Fibroblast of peridontal ligament (primary cell): ENCODE results near the gene ZIC4.
A peak's percentile ranks its signal among the peaks of the same experiment; 100 is the strongest.

ENCODE experiments used
- DNase-seq: peaks from one replicate; pipeline ENCODE4 v3.0.0-alpha.2; 2010; ENCODE audit errors: extremely low read depth

ZIC4 gene

DNA sequence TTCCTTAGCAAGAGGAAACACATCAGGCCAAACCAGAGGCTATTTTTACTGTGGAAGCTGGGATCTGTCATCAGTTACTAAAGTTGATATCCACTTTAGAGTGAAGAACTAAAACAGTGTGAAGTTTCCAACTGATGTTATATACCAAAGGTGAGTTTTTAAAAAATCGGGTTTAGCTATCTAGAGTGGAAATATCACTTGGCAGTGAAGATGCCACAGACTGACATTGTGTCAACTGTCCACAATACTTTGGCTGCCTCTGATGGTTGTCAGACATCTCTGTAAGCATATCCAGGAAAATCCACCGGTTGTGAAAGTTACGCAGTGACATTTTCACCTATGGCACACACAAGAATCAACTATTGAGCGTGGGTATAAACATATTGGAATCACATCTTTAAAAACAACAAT is 12.0 kb upstream of the ZIC4 start:
- DNase-seq, result no peak

GRCh38 chr3:147417551-147418295 is 11.4 kb upstream of the ZIC4 start:
- DNase-seq, result no peak

DNA sequence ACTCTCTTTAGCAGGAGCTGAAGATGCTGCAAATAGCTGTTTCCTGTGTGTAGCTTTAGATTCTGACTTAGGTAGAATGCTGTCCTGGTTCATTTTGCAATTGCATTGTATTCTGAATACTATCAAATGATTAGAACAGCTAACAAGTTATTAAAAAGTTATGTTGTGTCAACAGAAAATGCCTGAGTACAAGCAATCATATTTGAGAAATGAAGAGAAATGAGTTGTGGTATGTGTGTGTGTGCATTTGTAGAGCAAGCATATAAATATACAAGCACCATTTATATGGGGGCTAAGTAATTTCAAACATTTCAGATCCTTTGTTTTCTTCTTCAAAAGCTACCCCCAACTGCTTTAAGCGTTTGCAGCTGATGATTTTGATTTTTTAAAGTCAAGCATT is 10.6 kb upstream of the ZIC4 start:
- DNase-seq, result no peak

DNA sequence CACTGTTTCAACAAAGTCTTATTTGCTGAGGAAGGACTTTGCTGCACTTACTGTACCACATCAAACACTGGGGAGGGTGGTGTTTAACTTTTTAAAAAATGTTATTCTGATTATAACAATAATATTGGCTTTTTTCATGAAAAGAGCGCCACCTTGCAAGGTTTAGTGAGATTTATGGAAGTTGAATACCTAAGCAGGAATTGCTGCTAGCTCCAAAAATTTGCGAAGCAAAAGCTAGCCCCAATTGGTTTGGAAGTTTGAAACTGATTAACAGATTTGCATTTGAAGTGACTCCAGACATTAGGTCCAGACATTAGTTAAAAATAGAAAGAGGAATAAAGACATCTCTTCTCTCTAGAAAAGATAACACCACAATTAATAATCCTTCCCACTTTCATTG is 9.5 kb upstream of the ZIC4 start:
- DNase-seq, result no peak

DNA sequence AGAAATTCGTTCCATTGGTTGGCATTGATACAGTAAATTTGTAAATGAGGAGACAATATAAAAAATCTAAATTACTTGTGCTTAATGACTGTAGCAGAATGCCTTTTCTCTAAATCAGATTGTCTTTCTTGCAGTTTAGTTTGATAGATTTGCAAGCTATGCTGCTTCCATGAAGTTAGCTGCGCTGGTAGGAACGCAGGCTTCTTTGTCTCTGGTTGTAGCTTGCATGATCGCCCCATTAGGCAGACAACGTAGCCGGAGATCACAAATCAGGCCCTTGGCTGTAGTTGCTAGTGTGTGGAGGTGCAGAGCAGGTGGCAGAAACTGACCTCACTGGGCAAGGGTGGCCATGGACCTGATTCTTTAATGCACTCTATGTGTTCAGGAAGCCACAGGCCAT is 8.9 kb upstream of the ZIC4 start:
- no peak for DNase-seq

DNA sequence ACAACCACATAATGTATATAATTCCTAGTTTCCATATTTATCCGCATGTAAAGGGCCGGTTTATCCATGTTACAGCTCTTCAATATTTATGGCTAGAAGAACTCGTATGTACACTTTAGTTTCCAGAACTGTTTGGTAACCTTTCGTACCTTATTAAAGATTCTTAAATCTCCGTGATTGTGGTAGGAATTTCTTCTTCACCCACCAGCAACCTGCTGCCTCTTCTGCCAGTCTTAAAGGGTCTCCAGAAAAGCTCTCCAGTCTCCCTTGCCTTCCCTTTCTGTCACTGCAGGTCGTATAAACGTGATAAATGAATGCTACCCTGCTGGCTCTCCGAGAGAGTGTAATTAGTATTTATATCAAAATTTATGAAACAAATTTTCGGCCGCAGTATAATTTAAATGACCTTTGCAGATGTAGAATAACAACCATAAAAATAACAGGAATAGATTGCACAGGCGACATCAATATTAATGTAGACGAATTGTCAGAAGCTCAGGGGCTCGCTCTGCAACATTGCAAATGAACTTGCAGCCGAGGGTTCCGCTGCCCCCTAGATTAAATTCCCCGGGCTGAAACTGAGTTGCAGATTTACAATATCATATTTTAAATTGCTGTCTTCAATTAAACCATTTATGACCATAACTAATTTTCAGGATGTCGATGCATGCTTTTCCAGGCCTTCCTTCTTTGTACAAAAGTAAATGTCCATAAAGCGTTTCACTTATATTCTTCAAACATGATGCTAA is 8.2 kb upstream of the ZIC4 start:
- no peak for DNase-seq

- DNase-seq, result no peak
These were observed 7.5 kb upstream of the ZIC4 start for GRCh38 chr3:147413686-147414389.

DNA sequence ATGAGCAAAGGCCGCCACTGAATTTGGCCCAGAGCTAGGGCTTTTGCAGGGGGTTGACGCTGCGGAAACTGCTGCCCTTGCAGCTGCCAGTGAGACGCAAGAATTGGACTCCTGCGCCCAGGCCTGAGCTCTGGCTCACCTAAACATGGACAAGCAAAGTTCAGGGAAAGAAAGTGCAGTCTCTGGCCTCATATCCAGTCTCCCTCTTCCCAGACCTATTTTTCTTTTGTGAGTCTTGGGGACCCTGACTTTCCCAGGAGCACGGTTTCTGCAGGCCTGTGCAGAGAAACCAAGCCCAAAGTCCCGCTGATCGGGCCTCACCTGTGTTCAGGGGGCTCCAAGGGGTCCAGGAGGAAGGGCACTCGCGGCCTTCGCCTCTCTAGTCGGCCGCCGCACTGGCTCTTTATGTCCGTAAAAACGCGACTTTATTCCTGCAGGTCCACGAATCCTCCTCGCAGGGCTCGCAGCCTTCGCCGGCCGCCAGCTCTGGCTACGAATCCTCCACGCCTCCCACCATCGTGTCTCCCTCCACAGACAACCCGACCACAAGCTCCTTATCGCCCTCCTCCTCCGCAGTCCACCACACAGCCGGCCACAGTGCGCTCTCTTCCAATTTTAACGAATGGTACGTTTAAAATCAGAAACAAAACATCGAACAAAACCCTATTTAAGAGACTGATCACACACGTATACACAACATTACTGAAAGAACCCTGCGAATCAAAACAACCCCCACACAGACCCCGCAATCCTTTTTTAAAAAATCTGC is 6.8 kb upstream of the ZIC4 start:
- DNase-seq, result no peak

GRCh38 chr3:147412261-147412916 is 6.0 kb upstream of the ZIC4 start:
- no peak for DNase-seq

DNA sequence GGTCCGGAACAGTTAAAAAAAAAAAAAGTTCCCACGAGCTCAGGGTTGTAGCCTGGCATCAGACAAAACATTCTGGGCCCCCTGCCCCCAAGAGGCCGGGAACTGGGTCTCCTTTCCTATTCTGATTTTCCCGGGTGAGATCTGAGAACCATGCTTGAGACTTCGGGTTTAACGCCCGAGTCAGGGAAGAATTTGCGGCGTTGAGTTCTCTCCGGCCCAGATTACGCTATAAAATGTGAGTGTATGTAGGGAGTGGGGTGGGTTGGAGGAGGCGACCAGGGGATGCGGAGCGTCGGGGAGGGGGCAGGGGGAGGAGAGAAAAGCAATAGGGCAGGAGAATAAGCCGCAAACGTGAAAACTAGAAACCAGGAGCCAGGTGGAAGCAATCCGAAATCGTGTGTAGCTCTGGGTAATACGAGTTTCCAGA is 5.5 kb upstream of the ZIC4 start:
- no peak for DNase-seq

DNA sequence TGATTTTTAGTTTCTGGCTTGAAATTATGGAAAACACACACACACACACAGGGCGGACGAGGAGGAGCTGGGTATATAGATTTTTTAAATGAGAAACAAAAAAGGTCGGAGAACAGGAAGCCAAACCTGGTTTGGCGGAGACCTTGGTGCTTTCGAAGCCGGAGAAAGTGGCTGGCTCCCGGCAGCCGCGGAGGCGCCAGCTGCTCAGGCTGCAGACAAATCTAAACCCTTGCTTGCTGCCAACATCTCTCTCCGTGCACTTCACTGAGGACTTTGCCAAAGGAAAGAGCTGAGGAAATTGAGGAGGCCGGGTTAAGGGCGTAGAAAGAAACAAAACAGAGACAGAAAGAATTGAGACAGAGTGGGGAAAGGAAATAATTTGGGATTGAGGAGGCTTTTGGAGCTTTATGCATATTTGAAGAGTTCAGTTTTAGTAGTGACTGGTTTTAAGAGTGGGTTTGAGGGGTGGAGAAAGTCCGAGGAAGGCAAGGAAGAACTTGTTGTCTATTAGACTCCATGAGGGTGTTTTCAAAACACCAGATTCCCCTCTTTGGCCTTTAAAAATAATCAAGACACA is 5.0 kb upstream of the ZIC4 start:
- peak; percentile 35 for DNase-seq

DNA sequence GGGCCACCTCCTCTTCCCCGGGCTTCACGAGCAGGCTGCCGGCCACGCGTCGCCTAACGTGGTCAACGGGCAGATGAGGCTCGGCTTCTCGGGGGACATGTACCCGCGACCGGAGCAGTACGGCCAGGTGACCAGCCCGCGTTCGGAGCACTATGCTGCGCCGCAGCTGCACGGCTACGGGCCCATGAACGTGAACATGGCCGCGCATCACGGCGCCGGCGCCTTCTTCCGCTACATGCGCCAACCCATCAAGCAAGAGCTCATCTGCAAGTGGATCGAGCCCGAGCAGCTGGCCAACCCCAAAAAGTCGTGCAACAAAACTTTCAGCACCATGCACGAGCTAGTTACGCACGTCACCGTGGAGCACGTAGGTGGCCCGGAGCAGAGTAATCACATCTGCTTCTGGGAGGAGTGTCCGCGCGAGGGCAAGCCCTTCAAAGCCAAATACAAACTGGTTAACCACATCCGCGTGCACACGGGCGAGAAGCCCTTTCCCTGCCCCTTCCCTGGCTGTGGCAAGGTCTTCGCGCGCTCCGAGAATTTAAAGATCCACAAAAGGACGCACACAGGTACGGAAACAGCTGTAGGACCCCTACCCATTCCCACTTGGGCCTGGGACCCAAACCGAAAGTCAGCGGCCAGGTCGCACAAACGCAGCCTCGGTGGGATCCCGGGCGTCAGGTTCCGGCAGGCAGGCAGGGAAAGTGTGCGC is 4.3 kb upstream of the ZIC4 start:
- DNase-seq, result no peak

DNA sequence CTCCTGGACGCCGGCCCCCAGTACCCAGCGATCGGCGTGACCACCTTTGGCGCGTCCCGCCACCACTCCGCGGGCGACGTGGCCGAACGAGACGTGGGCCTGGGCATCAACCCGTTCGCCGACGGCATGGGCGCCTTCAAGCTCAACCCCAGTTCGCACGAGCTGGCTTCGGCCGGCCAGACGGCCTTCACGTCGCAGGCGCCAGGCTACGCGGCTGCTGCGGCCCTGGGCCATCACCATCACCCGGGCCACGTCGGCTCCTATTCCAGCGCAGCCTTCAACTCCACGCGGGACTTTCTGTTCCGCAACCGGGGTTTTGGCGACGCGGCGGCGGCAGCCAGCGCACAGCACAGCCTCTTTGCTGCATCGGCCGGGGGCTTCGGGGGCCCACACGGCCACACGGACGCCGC is 3.8 kb upstream of the ZIC4 start:
- DNase-seq, result no peak

DNA sequence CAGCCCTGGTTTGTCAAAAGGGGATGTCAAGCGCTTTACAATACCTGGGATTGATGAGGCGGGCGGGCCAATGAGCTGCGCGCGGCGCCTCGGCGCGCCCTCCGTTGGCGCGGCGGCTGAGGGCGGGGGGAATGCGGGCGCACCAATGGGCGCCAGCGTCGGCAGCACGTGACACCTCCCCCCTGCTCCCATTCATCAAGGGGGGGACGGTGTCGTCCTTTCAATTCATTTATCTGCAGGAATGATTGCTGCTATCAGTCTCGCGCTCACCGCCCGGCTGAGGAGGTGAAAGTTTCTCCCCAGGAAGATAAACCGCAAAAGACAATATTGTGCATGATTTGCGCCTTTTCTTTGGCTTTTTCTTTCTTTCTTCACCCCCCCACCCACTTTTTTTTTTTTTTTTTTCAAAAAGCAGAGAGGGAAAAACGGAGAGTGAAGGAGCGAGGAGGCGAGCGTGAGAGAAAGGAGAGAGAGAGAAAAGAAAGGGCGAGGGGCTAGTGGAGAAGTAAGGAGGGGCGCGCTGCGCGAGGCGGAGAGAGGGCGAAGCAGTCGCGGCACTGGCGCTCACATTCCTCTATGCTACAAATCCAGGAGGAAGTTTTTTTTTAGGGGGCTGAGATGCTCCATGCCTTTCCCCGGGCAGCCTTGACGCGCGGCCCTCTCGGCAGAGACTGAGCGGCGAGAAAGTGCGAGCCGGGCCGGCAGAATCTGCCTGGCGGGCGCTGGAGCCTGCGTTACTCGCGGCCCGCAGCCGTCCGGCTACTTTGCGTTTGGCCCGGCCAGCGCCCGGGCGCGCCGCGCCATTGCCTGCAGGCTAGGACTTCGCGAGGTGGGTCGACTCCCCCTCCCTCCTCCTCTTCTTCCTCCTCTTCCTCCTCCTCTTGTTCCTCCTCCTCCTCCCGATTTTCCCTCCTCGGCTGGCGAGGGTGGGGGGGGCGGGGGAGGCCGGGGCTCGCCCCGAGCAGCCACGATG is 3.1 kb upstream of the ZIC4 start, which contains the start of gene ZIC1:
TSS of gene ZIC1 (plus strand) at position 223 of the 973 bp plus-strand sequence. CDS start at position 971, 748 bp downstream.
- no peak for DNase-seq

- no peak for DNase-seq
These were observed 2.1 kb upstream of the ZIC4 start for GRCh38 chr3:147408188-147409100.

DNA sequence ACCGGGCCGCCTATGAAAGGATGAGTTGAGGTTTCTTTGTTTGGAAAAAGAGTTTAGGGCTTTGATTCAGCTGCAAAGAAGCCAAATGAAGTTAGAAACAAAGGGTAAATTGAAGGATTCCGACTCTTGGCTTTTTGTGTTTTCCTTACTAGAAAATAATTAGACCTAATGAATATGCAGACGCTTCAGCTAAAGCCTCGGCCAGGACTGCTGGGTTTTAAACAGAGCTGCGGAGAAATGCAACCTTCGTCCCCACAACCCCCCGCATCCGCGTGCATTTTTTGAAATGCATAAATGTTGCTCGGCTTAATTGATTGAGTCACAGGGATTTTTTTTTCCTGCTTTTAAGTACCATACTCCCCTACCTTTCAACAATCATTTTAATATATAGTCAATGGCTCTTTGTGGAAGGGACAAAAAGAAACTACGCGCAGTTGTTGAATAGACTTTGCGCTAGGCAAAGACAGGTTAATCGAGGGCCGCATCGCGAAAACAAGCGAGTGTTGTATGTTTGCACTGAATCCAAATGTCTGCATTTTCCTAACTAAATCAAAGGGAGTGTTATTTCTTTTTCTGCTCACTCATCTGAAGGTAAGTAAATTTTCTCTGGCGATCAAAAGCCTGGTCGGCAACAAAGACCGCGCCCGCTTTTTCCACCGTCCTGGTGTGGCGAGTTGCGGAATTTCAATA is 1.3 kb upstream of the ZIC4 start:
- no peak for DNase-seq

GRCh38 chr3:147407114-147407497 is 763 bp upstream of the ZIC4 start:
- DNase-seq, result no peak
